ENCODE data around the gene SPON2.

SPON2 gene

GRCh38 chr4:1172228-1172851 lies at the start of gene SPON2:
SPON2 (minus strand) TSS chr4:1172583.
- DNase-seq = no peak

GRCh38 chr4:1221155-1221870 lies 48.9 kb upstream of the SPON2 start:
- no peak for DNase-seq

GRCh38 chr4:1220566-1220965 lies 48.2 kb upstream of the SPON2 start:
- DNase-seq = no peak

- no peak for DNase-seq
Observed at GRCh38 chr4:1219566-1219950, 47.2 kb upstream of the SPON2 start.

GRCh38 chr4:1218634-1219565 lies 46.5 kb upstream of the SPON2 start:
- no peak for DNase-seq

GRCh38 chr4:1217366-1217765 lies 45.0 kb upstream of the SPON2 start:
- DNase-seq = no peak

- peak in 7 of 51 donors; percentile 7 to 19 (median 10) for DNase-seq
Observed at GRCh38 chr4:1216869-1217294, 44.5 kb upstream of the SPON2 start.

- DNase-seq = no peak
Observed at GRCh38 chr4:1216076-1216614, 43.8 kb upstream of the SPON2 start.

- DNase-seq = peak in 1 of 51 donors; percentile 43
Observed at GRCh38 chr4:1215141-1216075, 43.0 kb upstream of the SPON2 start.

- no peak for DNase-seq
Observed at GRCh38 chr4:1214101-1215095, 42.0 kb upstream of the SPON2 start.

- DNase-seq = no peak
Observed at GRCh38 chr4:1213336-1213995, 41.1 kb upstream of the SPON2 start.

GRCh38 chr4:1212546-1213335 lies 40.4 kb upstream of the SPON2 start:
- no peak for DNase-seq

GRCh38 chr4:1211891-1212545 lies 39.6 kb upstream of the SPON2 start:
- DNase-seq = peak in 27 of 51 donors; percentile 17 to 69 (median 50)

- no peak for DNase-seq
Observed at GRCh38 chr4:1211371-1211770, 39.0 kb upstream of the SPON2 start.

GRCh38 chr4:1210971-1211370 lies 38.6 kb upstream of the SPON2 start:
- DNase-seq = no peak

- DNase-seq = no peak
Observed at GRCh38 chr4:1210241-1210841, 38.0 kb upstream of the SPON2 start.

GRCh38 chr4:1209821-1210220 lies 37.4 kb upstream of the SPON2 start:
- DNase-seq = peak in 32 of 51 donors; percentile 18 to 79 (median 56)

All from hypothalamus (tissue), 51 donors.